T-helper 1 cell treated with Interleukin-12 subunit alpha and Interleukin-12 subunit beta and Interleukin-4 antibody, amounts not matched to agents 30 μg/mL and 1 μg/mL, for 36 hours (primary cell): ENCODE measurements around the gene SPINK5.

ENCODE experiments used
- H3K27ac Mint-ChIP-seq: one replicate; pipeline ENCODE4 v1.8.0; 2021; ENCODE audit warnings: mild to moderate bottlenecking, mixed read lengths
- H3K27me3 Mint-ChIP-seq: one replicate; pipeline ENCODE4 v1.8.0; 2021; ENCODE audit warnings: low read depth, mixed read lengths
- H3K36me3 Mint-ChIP-seq: one replicate; pipeline ENCODE4 v1.8.0; 2021; ENCODE audit warnings: low read depth, mixed read lengths
- H3K4me1 Mint-ChIP-seq: one replicate; pipeline ENCODE4 v1.8.0; 2021; ENCODE audit warnings: low read depth, mixed read lengths
- H3K4me3 Mint-ChIP-seq: one replicate; pipeline ENCODE4 v1.8.0; 2021; ENCODE audit warnings: mild to moderate bottlenecking, moderate library complexity, mixed read lengths
- H3K9me3 Mint-ChIP-seq: one replicate; pipeline ENCODE4 v1.8.0; 2021; ENCODE audit warnings: mixed read lengths

SPINK5 gene

DNA sequence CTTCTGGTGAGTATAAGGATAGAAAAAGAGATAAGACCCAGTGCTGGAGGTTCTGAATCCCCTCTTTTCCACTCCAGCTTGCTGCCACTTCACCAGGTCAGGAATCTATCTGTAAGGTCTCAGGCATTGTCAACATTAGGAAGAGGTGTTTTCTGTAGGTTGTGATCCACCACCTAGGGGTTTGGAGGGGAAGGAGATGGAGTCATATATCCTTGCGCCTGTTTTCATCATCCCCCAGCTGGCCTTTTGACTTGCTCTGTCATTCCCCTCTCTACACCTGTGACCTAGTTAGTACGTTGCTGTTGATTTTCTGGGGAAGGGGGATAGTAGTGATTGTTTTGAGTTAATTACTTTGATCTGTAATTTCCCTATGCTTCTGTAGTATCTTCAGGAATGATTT lies 20.5 kb downstream of the SPINK5 start:
- no peaks in the 10 kb centered on the region for H3K36me3 Mint-ChIP-seq
- H3K27ac Mint-ChIP-seq = no peak overlapping the region
- no peaks in the 10 kb centered on the region for H3K27me3 Mint-ChIP-seq
- H3K9me3 Mint-ChIP-seq = no peaks in the 10 kb centered on the region
- no peak overlapping the region for H3K4me3 Mint-ChIP-seq
- no peaks in the 10 kb centered on the region for H3K4me1 Mint-ChIP-seq

DNA sequence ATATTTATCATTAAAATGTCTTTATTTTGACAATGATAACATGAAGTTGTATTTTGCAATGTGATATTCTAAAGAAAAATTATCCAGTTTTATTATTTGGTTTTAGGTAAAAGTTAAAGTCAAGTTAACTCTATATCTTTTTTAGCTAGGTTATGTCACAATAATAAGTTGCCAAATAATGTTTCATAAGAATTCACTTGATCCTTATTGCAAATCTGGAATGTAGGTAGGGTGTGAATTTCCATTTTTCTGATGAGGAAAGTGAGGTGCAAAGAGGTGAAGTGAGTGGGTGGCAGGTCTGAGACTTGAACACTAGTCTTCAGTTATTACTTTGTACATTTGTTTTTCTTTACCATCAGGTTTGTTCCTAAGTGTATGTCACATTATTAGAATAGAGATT lies 21.5 kb downstream of the SPINK5 start:
- Mint-ChIP-seq H3K27me3 (no peaks in the 10 kb centered on the region), H3K4me3 (no peak overlapping the region), H3K27ac (no peak overlapping the region), H3K9me3 (no peaks in the 10 kb centered on the region), H3K36me3 (no peaks in the 10 kb centered on the region), H3K4me1 (no peaks in the 10 kb centered on the region)

DNA sequence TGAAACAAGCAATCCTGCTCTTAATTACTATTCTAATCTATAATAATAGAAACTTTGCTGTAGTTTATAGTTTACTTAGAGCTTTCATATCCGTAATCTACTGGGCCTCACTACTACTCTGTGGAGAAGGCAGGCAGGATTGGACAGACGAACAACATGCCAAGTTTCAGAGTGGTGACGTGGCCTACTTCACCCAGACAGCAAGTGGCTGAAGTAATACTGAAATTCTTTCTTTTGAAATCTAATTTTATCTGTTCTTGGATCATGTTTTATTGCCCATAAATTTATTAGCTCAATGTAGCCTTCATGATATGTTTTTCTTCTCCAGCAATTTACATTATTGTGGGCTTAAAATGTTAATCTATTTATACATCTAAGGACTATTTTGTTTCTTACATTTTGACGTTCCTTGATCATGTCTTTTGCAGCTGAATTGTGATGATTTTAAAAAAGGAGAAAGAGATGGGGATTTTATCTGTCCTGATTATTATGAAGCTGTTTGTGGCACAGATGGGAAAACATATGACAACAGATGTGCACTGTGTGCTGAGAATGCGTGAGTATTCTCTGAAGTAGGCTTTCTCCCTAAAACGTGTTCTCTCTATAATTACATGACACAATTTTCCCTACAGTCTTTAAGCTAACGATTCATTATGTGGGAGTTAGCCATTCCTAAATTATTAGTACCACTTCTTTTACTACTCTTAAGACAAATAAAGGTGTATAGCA lies 22.4 kb downstream of the SPINK5 start:
- no peak overlapping the region for H3K4me3 Mint-ChIP-seq
- H3K4me1 Mint-ChIP-seq = no peaks in the 10 kb centered on the region
- H3K27ac Mint-ChIP-seq = no peak overlapping the region
- H3K36me3 Mint-ChIP-seq = no peaks in the 10 kb centered on the region
- H3K27me3 Mint-ChIP-seq = no peaks in the 10 kb centered on the region
- no peaks in the 10 kb centered on the region for H3K9me3 Mint-ChIP-seq

DNA sequence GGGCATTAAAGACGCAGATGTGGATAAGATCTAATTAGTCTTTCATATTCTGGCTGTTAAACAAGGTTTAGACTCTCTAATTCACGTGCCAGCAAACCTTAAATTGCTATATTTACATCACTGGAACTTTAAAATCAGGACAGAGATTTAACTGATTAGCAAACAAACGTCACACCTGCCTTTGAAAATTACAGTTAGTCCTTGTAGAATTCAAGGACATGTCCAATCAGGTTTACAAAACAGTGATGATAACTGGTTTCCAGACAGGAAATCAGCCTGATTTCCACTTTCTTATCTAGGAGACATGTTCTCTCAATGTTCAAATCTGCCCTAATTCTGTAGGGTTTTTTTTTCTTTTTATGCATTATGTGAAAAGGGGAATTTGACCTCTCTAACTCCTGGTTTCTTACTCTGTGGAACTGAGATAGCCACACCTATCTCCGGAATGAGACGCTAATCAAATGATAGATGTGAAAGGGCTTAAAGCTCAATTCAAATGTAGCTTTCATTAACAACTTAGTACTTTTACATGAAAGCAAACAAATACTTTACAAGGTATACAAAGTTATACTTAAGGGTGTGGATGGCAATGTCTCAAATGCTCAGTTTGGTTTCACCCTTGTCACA lies 26.5 kb downstream of the SPINK5 start:
- Mint-ChIP-seq H3K27ac (no peak overlapping the region), H3K4me1 (no peaks in the 10 kb centered on the region), H3K9me3 (no peaks in the 10 kb centered on the region), H3K36me3 (no peaks in the 10 kb centered on the region), H3K27me3 (no peaks in the 10 kb centered on the region), H3K4me3 (no peak overlapping the region)

DNA sequence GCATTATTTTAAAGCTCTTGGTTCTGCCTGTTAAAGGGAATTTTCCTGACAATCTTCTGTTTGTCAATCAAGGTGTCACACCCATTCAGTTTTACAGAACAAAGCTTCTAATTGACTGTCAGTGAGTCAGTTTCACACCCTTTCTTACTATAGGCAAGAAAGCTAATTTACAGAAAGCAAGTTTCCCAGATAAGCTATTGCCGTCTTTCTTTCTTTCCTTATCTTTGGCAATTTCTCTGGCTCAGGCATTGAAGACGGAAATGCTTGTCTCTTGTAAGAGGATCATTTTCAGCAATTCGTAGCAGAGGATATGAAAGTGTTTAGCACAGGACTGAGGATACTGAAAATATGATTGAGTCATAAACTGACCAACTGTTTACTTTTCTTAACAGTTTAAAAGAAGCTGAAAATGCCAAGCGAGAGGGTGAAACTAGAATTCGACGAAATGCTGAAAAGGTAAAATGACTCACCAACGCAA lies 27.0 kb downstream of the SPINK5 start:
- no peaks in the 10 kb centered on the region for H3K4me1 Mint-ChIP-seq
- H3K27ac Mint-ChIP-seq = no peak overlapping the region
- no peak overlapping the region for H3K4me3 Mint-ChIP-seq
- H3K9me3 Mint-ChIP-seq = no peaks in the 10 kb centered on the region
- no peaks in the 10 kb centered on the region for H3K36me3 Mint-ChIP-seq
- no peaks in the 10 kb centered on the region for H3K27me3 Mint-ChIP-seq

DNA sequence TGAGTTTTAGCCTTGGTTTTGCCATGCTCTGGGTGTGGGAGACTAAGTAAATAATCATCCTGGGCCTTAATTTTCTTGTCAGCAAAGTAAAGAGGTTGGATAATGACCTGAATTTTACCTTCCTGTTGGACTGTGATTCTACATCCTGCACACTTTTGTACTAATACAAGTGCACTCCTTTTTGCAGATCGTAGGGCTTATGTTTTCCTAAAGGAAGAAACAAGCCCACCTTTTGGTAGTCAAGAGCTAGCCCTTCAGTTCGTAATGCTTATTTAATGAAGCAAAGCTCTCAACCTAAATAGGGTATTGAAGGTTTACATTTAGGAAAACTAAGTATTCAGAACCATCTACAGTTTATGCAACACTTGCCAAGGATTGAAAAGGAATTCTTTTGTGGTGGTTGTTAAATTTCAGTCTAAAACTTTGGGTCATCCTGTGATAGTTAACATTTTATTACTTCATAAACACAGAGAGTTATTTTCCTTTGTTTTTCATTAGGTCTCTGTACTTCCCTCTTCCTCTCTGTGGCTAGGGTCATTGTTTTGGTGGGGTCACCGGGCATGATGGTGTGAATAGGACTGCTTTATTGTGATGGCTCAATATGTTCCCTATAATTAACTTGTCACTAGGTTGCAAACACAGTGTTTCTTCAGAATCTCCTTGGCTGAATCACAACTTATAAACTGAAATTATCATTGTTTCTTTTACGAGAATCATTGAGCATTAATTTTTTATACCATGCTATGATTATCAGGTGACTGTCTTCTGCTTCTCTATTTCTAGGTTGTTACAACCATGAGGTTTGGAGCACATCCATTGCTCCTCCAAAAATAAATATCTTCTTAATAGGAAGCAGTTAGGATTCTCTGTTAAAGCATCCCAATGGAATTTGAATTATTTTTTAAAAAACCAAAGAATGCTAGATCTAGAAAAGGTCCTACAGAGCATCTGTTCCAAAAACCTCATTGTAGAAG lies 28.5 kb downstream of the SPINK5 start:
- H3K4me1 Mint-ChIP-seq = no peaks in the 10 kb centered on the region
- no peak overlapping the region for H3K27ac Mint-ChIP-seq
- no peaks in the 10 kb centered on the region for H3K36me3 Mint-ChIP-seq

DNA sequence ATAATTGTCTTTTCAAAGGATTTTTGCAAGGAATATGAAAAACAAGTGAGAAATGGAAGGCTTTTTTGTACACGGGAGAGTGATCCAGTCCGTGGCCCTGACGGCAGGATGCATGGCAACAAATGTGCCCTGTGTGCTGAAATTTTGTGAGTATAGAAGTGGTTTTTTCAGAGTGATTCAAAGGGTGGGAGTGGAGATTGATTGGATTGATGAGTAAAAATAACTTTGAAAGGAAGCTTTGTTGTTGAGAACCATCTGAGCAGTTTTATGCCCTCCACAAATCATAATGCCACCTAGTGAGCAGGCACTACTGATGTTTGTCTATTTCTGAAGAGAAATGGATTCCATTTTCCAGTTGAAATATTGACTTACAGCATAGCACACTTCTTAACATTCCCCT lies 30.6 kb downstream of the SPINK5 start:
- H3K4me3 Mint-ChIP-seq = no peak overlapping the region
- H3K4me1 Mint-ChIP-seq = no peaks in the 10 kb centered on the region
- no peaks in the 10 kb centered on the region for H3K36me3 Mint-ChIP-seq
- H3K9me3 Mint-ChIP-seq = no peaks in the 10 kb centered on the region
- H3K27me3 Mint-ChIP-seq = no peaks in the 10 kb centered on the region
- no peak overlapping the region for H3K27ac Mint-ChIP-seq

More for the DNA sequence above, 28.5 kb downstream of the SPINK5 start:
- Mint-ChIP-seq H3K9me3 (no peaks in the 10 kb centered on the region), H3K4me3 (no peak overlapping the region), H3K27me3 (no peaks in the 10 kb centered on the region)

DNA sequence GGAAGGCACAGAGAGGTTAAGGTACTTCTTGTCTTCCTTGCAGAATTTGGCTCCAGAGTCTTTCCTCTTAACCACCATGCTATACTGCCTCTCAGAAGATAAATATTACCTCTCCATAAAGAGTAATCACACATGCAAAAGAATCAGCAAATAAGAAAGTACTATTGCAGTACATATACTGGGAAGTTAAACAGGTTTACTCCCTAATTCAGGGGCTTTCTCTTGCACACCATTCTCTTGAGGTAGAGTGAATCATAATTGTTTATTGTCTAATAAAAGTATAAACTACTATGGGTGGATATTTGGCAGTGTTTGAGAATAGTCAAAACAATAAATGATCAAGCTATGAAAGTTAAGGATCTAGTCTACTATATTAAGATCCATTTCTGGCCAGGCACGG lies 40.4 kb downstream of the SPINK5 start:
- Mint-ChIP-seq H3K27ac (no peak overlapping the region), H3K4me1 (no peaks in the 10 kb centered on the region), H3K27me3 (no peaks in the 10 kb centered on the region), H3K4me3 (no peak overlapping the region), H3K9me3 (no peaks in the 10 kb centered on the region), H3K36me3 (no peaks in the 10 kb centered on the region)

DNA sequence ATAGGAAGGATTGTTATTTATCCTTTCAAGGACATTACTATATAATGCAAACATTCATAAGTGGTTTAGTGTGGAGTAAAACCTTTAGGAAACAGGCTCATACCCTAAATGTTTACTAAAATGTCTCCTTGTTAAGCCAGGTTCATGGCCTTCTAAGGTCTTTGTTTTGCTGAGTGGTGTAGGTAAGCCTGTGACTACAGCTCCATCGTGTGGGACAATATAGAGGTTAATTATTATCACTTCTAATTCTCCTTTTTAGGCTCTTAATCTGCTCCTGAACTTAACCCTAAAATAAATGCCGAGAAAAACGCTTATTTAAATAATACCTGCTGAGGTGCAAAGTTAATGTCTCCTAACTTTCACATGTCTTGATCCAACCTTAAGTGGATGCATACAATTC lies 43.8 kb downstream of the SPINK5 start:
- Mint-ChIP-seq H3K27me3 (no peaks in the 10 kb centered on the region), H3K27ac (no peak overlapping the region), H3K36me3 (no peaks in the 10 kb centered on the region), H3K9me3 (no peaks in the 10 kb centered on the region), H3K4me1 (no peaks in the 10 kb centered on the region), H3K4me3 (no peak overlapping the region)

DNA sequence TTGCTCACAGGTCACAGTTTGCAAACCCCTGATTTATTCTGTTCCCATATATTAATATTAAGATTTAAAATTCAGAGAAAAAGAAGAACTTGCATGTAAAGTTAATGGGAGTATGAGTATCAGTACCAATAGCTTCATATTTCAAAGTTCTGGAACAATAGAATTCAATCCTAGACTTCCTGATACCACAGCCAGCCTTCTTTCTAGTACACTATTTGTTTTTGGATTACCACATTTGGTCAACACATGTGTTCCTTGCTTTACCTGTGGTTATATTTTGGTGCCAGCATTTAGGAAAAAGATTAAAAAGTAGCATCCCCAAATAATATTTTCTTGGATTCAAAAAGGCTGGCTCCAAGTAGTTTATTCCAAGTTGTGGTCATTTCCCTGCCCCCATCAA lies 49.5 kb downstream of the SPINK5 start:
- Mint-ChIP-seq H3K4me1 (no peaks in the 10 kb centered on the region), H3K27ac (no peak overlapping the region), H3K4me3 (no peak overlapping the region), H3K36me3 (no peaks in the 10 kb centered on the region), H3K9me3 (no peaks in the 10 kb centered on the region), H3K27me3 (no peaks in the 10 kb centered on the region)

DNA sequence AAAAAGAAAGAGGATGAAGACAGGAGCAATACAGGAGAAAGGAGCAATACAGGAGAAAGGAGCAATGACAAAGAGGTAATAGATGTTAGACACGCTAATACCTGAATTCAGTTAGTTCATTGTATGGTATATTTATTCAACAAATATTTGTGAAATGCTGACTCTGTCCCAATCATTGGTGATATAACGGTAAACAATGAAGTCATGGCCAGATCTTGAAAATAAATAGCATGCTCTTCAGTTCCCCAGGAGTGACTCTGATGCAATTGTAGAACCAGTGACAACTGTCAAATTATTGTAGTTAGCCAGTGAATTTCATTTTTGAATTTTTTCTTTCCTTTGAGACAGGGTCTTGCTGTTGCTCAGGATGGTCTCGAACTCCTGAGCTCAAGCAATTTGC lies 56.5 kb downstream of the SPINK5 start:
- no peaks in the 10 kb centered on the region for H3K4me1 Mint-ChIP-seq
- no peak overlapping the region for H3K27ac Mint-ChIP-seq
- no peaks in the 10 kb centered on the region for H3K36me3 Mint-ChIP-seq
- H3K27me3 Mint-ChIP-seq = no peaks in the 10 kb centered on the region
- H3K9me3 Mint-ChIP-seq = no peaks in the 10 kb centered on the region
- H3K4me3 Mint-ChIP-seq = no peak overlapping the region

DNA sequence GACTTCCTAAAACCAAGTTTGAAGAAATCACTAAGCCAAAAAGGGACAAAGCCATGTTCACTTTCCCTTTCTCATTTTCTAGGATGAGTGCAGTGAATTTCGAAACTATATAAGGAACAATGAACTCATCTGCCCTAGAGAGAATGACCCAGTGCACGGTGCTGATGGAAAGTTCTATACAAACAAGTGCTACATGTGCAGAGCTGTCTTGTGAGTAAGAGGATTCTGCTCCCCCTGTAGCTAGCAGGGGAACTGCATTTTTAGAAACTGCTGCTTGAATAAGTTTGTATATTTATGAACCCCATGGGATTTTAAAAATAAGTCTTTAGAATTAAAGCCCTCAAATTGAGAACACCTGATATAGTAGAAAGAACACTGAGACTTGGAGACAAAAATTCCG lies 61.9 kb downstream of the SPINK5 start:
- Mint-ChIP-seq H3K27me3 (no peaks in the 10 kb centered on the region), H3K4me1 (no peaks in the 10 kb centered on the region), H3K4me3 (no peak overlapping the region), H3K27ac (no peak overlapping the region), H3K36me3 (no peaks in the 10 kb centered on the region), H3K9me3 (no peaks in the 10 kb centered on the region)

DNA sequence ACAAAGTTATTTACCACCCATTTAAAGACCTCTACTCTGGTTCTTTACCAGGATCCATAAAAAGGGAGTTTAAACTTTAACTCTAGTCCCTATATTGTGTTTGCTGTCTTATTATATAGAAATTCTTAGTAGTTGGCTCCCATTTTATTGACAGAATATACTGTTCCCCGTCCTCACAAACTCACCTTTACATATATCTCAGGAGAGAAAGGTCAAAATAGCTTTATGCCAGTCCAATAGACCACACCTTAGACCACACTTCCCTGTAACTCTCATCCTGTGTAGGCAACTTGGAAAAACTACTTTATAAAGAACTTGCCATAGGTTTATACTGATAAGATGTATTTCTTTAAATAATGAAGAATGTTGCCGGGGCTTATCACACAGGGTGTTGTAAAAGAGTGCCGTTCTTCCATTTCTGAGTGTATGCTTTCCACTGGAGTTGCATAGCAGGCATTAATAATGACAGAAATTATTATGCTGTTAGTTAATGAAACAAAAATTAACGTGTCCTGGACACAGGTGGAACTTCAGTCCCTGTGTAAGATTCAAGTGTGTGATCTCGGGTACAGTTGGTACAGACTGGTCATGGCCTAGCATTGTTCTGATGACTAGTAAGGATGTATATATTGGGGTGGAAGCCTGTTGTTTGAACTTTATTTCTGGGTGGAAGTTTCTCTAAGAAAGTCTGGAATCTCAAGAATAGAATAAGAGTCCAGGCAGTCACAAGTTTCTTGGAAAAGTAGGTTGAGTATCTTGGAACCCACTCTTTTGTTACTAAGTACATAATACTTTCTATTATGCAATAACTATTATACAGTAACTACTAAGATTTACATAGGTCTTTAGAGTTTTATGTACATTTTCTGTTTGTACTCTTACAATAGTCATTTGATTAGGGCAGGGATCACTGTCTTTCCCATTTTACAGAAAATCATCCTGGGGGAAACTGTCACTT lies 71.6 kb downstream of the SPINK5 start:
- no peak overlapping the region for H3K27ac Mint-ChIP-seq
- no peaks in the 10 kb centered on the region for H3K9me3 Mint-ChIP-seq
- no peak overlapping the region for H3K4me3 Mint-ChIP-seq
- H3K36me3 Mint-ChIP-seq = no peaks in the 10 kb centered on the region
- H3K4me1 Mint-ChIP-seq = no peaks in the 10 kb centered on the region
- H3K27me3 Mint-ChIP-seq = no peaks in the 10 kb centered on the region

DNA sequence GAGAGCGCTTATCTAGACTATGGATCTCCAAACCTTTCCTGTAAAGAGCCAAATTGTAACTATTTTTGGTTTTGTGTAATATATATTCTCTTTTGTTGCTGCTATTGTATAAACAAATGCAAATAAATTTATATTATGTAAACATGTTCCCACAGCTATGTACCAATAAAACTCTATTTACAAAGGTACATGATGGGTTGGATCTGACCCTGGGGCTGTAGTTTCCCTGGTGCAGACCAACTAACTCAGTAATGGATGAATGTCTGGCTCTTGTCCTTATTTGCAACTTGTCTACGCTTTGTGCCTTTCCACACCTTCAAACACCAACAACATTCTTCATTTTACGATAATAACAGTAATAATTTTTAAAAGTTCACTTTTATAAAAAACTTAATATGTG lies 77.1 kb downstream of the SPINK5 start:
- no peak overlapping the region for H3K4me3 Mint-ChIP-seq
- no peaks in the 10 kb centered on the region for H3K9me3 Mint-ChIP-seq

More for the DNA sequence above, 77.1 kb downstream of the SPINK5 start:
- no peak overlapping the region for H3K27ac Mint-ChIP-seq
- H3K27me3 Mint-ChIP-seq = peaks cover 3% of the 10 kb centered on the region
- no peaks in the 10 kb centered on the region for H3K4me1 Mint-ChIP-seq
- H3K36me3 Mint-ChIP-seq = no peaks in the 10 kb centered on the region
